Neutrophil (primary cell): Measurements from ENCODE around the gene RUFY4.

Experiments used
- H3K27ac ChIP-seq: fragments of 200-600 bp; sonication (generic); 2 replicates; pipeline ENCODE4 v1.5.1; 2016; ENCODE audit warnings: mild to moderate bottlenecking, moderate library complexity
- H3K27me3 ChIP-seq: fragments of 200-600 bp; sonication (generic); 2 replicates; pipeline ENCODE4 v1.6.0; 2016; ENCODE audit warnings: mild to moderate bottlenecking
- H3K36me3 ChIP-seq: fragments of 200-600 bp; sonication (generic); 2 replicates; pipeline ENCODE4 v1.5.1; 2017
- H3K4me1 ChIP-seq, 2 experiments: fragments of 200-600 bp in 1 of 2; sonication (generic) in 1 of 2; 1 replicate in 1 of 2; 2 replicates in 1 of 2; pipeline versions ENCODE4 v1.5.1 to v1.6.1; 2013 to 2016; ENCODE audit warnings: low read depth in 1 of 2, low read length in 1 of 2, mild to moderate bottlenecking in 1 of 2, moderate library complexity in 1 of 2; ENCODE audit not compliant: control insufficient read depth in 1 of 2, insufficient read depth in 1 of 2
- H3K4me3 ChIP-seq, 2 experiments: fragments of 200-600 bp in 1 of 2; sonication (generic) in 1 of 2; 1 replicate in 1 of 2; 2 replicates in 1 of 2; pipeline ENCODE4 v1.5.1; 2013 to 2016; ENCODE audit warnings: low read depth in 1 of 2, low read length in 1 of 2, mild to moderate bottlenecking in 1 of 2, moderate library complexity in 1 of 2
- H3K9me3 ChIP-seq: fragments of 200-600 bp; sonication (generic); 2 replicates; pipeline ENCODE4 v1.5.1; 2016
- TF ChIP-seq, protein P1 (sequence below): fragments of 200-600 bp; sonication (generic); IDR thresholded peaks from 2 replicates; pipeline ENCODE4 v1.5.1; 2016; ENCODE audit warnings: antibody characterized with exemption

Gene RUFY4

GRCh38 chr2:218036371-218036770 is 32.7 kb upstream of the RUFY4 start:
- Histone ChIP-seq H3K27ac (no peak overlapping the region), H3K36me3 (no peaks in the 10 kb centered on the region), H3K4me1 (peaks cover 16 to 17% of the 10 kb centered on the region in 2 experiments), H3K9me3 (no peaks in the 10 kb centered on the region), H3K4me3 (no peak overlapping the region), H3K27me3 (peaks cover 10% of the 10 kb centered on the region)
- TF ChIP-seq, protein P1, sequence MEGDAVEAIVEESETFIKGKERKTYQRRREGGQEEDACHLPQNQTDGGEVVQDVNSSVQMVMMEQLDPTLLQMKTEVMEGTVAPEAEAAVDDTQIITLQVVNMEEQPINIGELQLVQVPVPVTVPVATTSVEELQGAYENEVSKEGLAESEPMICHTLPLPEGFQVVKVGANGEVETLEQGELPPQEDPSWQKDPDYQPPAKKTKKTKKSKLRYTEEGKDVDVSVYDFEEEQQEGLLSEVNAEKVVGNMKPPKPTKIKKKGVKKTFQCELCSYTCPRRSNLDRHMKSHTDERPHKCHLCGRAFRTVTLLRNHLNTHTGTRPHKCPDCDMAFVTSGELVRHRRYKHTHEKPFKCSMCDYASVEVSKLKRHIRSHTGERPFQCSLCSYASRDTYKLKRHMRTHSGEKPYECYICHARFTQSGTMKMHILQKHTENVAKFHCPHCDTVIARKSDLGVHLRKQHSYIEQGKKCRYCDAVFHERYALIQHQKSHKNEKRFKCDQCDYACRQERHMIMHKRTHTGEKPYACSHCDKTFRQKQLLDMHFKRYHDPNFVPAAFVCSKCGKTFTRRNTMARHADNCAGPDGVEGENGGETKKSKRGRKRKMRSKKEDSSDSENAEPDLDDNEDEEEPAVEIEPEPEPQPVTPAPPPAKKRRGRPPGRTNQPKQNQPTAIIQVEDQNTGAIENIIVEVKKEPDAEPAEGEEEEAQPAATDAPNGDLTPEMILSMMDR: no peak

- no peak overlapping the region for H3K27ac ChIP-seq
- TF ChIP-seq, protein P1: no peak
- no peaks in the 10 kb centered on the region for H3K9me3 ChIP-seq
- H3K27me3 ChIP-seq: peaks cover 2% of the 10 kb centered on the region
- peaks cover 10 to 12% of the 10 kb centered on the region in 2 experiments for H3K4me1 ChIP-seq
- no peaks in the 10 kb centered on the region for H3K36me3 ChIP-seq
- no peak overlapping the region for H3K4me3 ChIP-seq
Observed at GRCh38 chr2:218039171-218039570, 29.9 kb upstream of the RUFY4 start.

DNA sequence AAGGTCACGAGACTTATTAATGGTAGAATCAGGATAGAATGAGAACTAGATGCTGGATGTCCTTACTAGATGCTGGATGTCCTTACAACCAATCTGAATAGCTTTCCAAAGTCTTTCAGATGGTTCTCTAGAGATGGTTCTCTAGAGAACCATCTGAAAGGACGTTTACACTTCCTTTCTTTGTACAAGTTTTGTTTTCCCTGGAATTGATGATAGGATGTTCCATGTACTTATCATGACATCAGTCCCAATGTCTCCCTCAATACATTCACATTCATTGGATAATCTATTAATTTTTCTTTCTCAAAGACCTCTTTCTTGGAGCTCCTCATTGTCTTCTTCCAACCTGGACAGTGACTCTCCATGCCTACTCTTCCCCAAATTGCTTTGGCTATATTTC is 28.2 kb upstream of the RUFY4 start:
- no peaks in the 10 kb centered on the region for H3K9me3 ChIP-seq
- H3K27ac ChIP-seq: no peak overlapping the region
- no peaks in the 10 kb centered on the region for H3K27me3 ChIP-seq
- TF ChIP-seq, protein P1: no peak
- no peaks in the 10 kb centered on the region for H3K36me3 ChIP-seq
- H3K4me1 ChIP-seq: peaks cover 4 to 5% of the 10 kb centered on the region in 2 experiments
- H3K4me3 ChIP-seq: no peak overlapping the region

DNA sequence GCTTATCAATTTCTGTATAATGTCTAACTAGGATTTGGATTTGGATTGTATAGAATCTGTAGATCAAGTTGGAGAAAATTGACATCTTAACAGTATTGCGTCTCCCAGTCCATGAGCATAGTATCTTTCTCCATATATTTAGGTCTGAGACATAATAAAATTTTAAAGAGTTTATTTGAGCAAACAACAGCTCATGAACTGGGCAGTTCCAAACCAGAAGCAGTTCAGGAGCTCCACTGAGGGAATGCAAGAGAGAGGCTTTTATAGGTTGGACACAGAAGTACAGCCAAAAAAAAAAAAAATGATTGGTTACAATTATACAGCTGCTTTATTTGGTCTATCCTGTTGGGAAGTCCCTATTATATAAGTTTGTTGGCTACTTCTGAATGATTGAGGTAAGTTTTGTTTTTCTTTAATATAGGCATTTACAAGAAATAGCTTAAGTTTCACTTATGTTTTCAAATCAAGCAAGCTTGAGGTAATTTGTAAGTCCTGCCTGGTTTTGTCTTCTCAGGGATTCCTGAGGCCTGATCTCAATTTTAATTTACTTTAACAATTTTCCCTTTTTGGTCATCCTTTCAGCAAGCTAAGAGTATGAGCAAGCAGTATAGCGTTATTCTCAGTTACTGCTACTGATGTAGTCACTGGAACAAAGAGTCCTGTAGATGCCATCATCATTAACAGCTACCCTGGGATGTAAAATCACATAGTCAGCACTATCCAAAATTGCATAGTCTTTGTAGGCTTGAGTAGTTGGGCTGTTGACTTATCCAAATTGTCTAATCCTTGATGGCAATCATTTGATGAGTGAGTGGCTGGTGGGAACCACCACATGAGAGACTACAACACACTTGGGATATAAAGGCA is 27.5 kb upstream of the RUFY4 start:
- TF ChIP-seq, protein P1: no peak
- peaks cover 11% of the 10 kb centered on the region in 2 experiments for H3K4me1 ChIP-seq
- H3K9me3 ChIP-seq: no peaks in the 10 kb centered on the region
- H3K27ac ChIP-seq: no peak overlapping the region
- H3K27me3 ChIP-seq: no peaks in the 10 kb centered on the region
- H3K4me3 ChIP-seq: no peak overlapping the region
- H3K36me3 ChIP-seq: no peaks in the 10 kb centered on the region

- Histone ChIP-seq H3K27me3 (no peaks in the 10 kb centered on the region), H3K36me3 (no peaks in the 10 kb centered on the region), H3K27ac (no peak overlapping the region), H3K4me3 (no peak overlapping the region), H3K9me3 (no peaks in the 10 kb centered on the region), H3K4me1 (peaks cover 25 to 27% of the 10 kb centered on the region in 2 experiments)
- TF ChIP-seq, protein P1: no peak
Observed at GRCh38 chr2:218043100-218043499, 26.0 kb upstream of the RUFY4 start.
